Activated CD4-positive, alpha-beta T cell treated with anti-CD3 and anti-CD28 coated beads, Interleukin-2, amount 50 U/mL, for 48 hours (primary cell): Measurements from ENCODE around the gene CDK16.

Experiments used
- DNase-seq, 2 experiments: peaks; one replicate each; pipeline ENCODE4 v3.0.0-alpha.2; 2020

CDK16 gene

GRCh38 chrX:47218280-47218919 is at the start of gene CDK16:
CDK16 (plus strand) TSS chrX:47218681; CDS start chrX:47223558, 4,877 bp downstream.
- DNase-seq, result peak; percentile 59 to 64

GRCh38 chrX:47169273-47169672 is 49.2 kb upstream of the CDK16 start:
- DNase-seq, result no peak

- DNase-seq, result no peak
Measured at GRCh38 chrX:47169726-47170515, 48.6 kb upstream of the CDK16 start.

- no peak for DNase-seq
Measured at GRCh38 chrX:47170861-47171692, 47.4 kb upstream of the CDK16 start.

GRCh38 chrX:47171996-47172395 is 46.5 kb upstream of the CDK16 start:
- no peak for DNase-seq

DNA sequence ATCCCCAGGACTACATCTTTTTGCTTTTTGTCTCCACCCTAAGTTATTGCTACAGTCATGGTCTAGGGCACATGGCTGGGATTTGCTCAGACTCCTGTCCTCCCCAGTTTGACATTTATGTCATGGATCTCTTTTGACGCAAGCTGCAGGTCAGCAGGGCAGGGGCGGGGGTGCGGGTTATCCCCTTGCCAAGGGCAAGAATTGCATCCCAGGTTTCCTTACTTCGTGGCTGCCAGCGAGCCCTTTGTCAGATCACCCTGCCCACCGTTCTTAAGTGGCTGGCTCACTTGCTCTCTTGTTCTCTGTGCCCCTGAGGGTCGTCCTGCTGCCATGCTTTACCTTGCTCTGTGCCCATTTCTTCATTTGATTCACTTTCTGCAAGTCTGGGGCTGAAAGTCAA is 45.9 kb upstream of the CDK16 start:
- no peak for DNase-seq

DNA sequence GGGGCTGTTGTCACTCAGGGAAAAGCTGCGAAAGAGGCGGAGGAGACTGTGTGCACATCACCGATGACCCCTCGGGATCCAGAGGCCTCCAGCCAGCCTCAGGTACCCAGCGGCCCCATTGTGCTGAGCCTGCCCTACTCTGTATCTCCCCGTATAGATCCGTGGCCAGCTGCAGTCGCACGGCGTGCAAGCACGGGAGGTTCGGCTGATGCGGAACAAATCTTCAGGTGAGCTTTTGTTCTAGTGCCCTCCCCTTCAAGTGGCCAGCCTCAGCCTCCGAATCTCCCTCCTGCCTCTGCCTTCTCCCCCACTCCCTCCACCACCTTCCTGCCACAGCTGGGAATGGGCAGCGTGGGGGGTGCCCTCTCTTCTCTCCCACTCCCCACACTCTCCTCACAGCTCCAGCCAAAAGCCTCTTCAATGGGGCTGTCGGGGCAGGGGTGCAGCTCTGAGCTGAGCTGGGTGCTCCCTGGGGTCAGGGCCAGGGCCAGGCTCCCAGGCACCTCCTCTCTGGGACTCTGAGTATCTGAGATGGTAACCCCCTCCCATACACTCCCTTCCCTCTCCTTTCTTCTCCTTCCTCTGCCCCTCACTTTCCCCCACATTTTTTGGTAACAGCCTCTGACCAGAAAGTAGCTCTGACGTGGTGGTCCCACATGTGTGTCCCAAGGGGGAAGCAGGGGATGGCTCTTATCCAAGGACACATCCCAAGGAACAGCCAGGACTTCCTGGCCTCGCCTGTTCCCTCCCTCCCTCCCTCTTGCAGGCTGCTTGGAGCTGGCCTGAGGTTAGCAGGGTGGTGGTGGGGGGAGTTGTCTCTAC is 45.3 kb upstream of the CDK16 start:
- no peak for DNase-seq

DNA sequence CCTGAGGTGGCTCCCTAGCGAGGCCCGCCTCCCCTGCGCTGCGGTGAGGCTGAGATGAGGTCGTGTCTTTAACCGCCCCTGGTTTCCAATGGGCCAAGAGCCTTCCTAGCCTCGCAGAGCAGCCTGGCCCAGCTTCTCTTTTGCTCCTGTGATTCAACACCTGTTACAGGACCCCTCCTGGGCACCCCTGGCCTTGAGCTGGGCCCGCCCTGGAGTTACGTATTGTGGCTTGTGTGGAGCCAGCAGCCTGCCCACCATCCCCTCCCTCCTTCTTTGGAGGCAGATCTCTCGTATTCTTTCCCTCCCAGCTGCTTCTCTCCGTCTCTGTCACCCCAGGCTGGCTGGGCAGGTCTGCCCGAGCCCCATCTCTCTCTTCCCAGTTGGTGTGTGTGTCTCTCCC is 44.1 kb upstream of the CDK16 start:
- no peak for DNase-seq

GRCh38 chrX:47174846-47175587 is 43.5 kb upstream of the CDK16 start:
- DNase-seq, result no peak

GRCh38 chrX:47175588-47175980 is 42.9 kb upstream of the CDK16 start:
- DNase-seq, result no peak

- no peak for DNase-seq
Measured at GRCh38 chrX:47176101-47176740, 42.3 kb upstream of the CDK16 start.

GRCh38 chrX:47177079-47177478 is 41.4 kb upstream of the CDK16 start:
- DNase-seq, result no peak

- DNase-seq, result no peak
Measured at GRCh38 chrX:47178337-47178736, 40.1 kb upstream of the CDK16 start.

DNA sequence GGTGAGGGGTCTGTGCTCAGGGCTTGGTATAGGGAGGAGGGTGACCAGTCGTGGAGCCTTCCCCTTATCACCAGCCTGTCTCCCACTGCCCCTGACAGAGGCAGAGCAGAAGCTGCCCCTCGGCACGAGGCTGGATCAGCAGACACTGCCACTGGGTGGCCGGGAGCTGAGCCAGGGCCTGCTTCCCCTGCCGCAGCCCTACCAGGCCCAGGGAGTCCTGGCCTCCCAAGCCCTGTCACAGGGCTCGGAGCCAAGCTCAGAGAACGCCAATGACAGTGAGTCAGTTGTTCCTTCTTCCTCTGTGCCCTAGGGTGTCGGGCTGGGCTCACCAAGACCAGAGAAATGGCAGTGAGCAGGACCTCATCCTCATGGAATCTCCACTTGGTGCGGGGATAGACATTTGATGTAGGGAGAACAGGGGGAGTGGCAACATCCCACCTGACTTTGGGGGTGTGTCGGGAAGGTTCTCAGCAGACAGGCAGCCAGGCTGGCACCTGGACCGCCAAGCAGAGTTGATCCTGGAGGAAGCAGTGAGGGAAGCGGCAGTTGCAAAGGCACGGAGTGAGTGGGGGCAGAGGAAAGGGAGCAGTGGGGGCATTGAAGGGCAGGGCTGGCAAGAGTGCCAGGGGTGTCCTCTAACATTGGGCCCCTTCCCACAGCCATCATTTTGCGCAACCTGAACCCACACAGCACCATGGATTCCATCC is 39.1 kb upstream of the CDK16 start:
- no peak for DNase-seq

DNA sequence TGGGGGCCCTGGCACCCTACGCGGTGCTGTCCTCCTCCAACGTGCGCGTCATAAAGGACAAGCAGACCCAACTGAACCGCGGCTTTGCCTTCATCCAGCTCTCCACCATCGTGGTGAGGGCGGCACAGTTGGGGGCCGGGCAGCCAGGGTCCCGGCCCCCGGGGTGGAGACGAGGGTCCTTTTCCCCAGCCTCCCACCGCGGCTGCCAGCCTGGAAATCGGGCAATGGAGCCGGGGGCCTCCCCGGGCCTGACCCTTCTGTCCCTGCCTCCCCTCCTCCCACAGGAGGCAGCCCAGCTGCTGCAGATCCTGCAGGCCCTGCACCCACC is 38.6 kb upstream of the CDK16 start:
- no peak for DNase-seq

DNA sequence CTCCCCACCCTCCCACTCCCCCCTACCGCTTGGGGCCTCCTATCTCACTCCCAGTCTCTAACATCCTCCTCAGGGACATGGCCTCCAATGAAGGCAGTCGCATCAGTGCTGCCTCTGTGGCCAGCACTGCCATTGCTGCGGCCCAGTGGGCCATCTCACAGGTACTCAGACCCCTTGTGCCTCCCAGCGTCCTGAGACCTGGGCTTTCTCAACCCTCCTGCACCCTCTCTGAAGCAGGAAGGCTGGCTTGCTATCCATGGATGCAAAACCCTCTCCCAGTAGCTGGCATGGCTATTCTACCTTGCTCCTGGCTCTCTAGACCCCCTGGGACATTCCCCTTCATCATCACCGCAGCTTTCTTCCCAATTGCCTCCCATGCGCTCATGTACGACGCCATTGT is 38.1 kb upstream of the CDK16 start:
- no peak for DNase-seq

GRCh38 chrX:47181301-47181700 is 37.2 kb upstream of the CDK16 start:
- no peak for DNase-seq

DNA sequence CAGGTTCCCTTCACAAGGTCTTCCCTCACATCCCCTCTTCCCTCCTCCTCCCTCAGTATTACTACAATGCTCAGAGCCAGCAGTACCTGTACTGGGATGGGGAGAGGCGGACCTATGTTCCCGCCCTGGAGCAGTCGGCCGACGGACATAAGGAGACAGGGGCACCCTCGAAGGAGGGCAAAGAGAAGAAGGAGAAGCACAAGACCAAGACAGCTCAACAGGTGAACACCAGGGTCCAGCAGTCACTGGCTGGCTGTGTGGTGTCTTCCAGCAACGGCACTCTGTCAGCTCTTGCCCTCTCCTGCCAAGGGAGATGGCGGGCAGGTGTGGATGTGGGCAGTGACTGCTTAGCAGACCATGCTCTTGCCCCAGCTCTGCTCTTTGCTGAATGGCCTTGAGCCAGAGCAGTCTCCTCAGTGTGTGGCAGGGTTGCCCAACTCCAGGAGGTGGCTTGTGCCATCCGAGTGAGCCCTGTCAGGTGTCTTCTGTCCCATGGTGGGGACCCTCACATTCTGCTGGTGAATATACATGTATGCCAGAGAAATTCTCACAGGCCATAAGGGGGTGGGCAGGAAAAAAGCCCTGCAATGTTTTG is 36.3 kb upstream of the CDK16 start:
- no peak for DNase-seq

- DNase-seq, result no peak
Measured at GRCh38 chrX:47184486-47184885, 34.0 kb upstream of the CDK16 start.

GRCh38 chrX:47185241-47185640 is 33.2 kb upstream of the CDK16 start:
- DNase-seq, result no peak
